ENCODE data around the gene VPS36. TPM values are rescaled to one million over a fixed set of nuclear protein-coding genes. Genes with fewer than 3 reads are reported as not detected.
"Not testable (repeated sequence)": the region's sequence is repeated elsewhere in the genome, so short reads cannot be mapped to it uniquely, and the experiment has no call there.

The VPS36 gene
- total RNA-seq, 3 donors from 2014 or later, result 29.2 to 34.0 (median 30.3) TPM

DNA sequence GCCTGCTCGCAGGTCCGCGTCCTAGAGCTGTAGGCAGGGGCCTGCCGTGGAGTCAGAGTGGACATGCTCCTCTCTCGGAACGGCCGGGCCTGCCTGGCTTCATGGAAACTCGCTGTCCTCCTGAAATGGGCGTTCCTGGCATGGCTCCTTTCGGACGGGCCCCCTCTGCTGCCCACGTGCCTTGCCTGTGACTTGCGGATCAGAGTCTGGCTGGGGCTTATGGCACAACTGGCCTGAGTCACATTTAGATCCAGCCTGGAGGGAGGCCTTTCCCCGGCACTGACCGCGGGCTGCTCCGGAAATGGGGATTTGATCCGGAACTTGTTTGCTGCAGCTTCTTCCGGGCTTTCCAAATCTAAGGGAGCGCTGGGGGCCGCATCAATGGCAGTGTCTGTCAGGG, 72.5 kb downstream of the VPS36 start:
- no peak for DNase-seq
- ATAC-seq, result no peak
- Mint-ChIP-seq H3K4me1 (ENCODE audit: low read depth) (no peaks in the 10 kb centered on the region), H3K4me3 (no peak overlapping the region), H3K9me3 (no peaks in the 10 kb centered on the region), H3K36me3 (ENCODE audit: insufficient read depth) (no peaks in the 10 kb centered on the region), H3K27me3 (ENCODE audit: low read depth) (no peaks in the 10 kb centered on the region)

DNA sequence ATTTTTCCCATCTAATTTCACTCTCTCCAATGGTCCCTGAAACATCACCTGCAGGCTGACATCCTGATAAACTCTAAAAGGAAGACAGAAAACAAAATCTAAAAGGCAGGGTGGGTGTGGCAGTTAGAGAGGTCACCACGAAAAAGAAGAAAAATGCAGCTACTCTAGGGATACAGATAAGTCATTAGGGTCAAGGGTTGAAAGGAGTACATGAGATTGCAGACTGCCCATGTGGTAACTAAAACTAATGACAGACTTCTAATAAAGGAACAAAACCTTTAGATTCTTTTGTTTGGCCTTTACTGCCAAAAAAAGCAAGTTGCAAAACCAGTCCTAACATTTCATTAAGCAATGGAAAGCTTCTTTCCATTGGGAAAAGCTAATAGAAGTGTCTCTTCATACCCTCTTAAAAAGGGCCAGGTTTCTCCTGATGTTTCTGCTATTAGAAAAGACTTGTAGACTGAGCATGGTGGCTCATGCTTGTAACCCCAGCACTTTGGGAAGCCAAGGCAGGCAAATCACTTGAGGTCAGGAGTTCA, 75.5 kb downstream of the VPS36 start:
- Mint-ChIP-seq H3K36me3 (ENCODE audit: insufficient read depth) (no peaks in the 10 kb centered on the region), H3K4me1 (ENCODE audit: low read depth) (no peaks in the 10 kb centered on the region), H3K27me3 (ENCODE audit: low read depth) (no peaks in the 10 kb centered on the region), H3K4me3 (no peak overlapping the region), H3K9me3 (no peaks in the 10 kb centered on the region)
- no peak for ATAC-seq
- DNase-seq, result no peak

DNA sequence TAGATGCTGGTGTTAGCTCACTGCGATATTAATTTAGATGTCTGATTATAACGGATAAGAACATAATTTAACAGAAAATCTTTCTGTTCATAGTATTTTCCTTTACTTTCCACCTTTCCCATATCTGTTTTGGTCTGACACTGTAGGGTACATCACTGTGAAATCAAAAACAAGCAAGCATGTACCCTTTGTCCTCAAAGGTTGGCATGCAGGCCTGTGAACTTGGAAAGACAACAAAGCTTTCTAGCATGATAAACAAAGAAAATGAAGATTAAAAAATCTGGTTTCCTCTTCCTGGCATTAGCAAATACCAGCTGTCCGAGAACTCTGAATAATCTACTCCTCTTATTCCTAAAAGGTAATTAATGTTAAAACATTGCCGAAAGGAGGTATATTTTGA, 76.0 kb downstream of the VPS36 start:
- no peaks in the 10 kb centered on the region for H3K27me3 Mint-ChIP-seq (ENCODE audit: low read depth)
- ATAC-seq (no peak), DNase-seq (no peak)
- H3K4me1 Mint-ChIP-seq (ENCODE audit: low read depth), result no peaks in the 10 kb centered on the region
- no peaks in the 10 kb centered on the region for H3K36me3 Mint-ChIP-seq (ENCODE audit: insufficient read depth)
- no peak overlapping the region for H3K4me3 Mint-ChIP-seq
- no peaks in the 10 kb centered on the region for H3K9me3 Mint-ChIP-seq

DNA sequence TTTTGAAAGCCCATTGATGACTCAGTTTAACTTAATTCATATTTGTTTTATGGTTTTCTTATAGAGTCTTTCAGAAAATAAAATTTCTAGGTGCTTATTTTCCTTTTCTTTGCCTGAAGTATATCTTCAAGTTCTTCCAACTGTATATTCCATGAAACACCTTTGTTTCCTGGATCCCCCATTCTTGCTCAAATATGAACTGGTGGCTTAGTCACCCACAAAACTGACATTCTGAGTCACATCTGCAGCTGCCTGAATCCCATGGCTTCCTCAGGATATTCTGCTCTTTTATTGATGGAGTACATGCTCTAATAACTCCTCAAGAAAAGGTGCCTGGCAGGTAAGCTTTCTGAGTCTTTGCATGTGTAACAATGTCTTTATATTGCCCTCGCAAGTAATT, 77.2 kb downstream of the VPS36 start:
- not testable (repeated sequence) for H3K9me3 Mint-ChIP-seq; H3K27me3 Mint-ChIP-seq (ENCODE audit: low read depth); H3K36me3 Mint-ChIP-seq (ENCODE audit: insufficient read depth); ATAC-seq; DNase-seq; H3K4me1 Mint-ChIP-seq (ENCODE audit: low read depth); H3K4me3 Mint-ChIP-seq

DNA sequence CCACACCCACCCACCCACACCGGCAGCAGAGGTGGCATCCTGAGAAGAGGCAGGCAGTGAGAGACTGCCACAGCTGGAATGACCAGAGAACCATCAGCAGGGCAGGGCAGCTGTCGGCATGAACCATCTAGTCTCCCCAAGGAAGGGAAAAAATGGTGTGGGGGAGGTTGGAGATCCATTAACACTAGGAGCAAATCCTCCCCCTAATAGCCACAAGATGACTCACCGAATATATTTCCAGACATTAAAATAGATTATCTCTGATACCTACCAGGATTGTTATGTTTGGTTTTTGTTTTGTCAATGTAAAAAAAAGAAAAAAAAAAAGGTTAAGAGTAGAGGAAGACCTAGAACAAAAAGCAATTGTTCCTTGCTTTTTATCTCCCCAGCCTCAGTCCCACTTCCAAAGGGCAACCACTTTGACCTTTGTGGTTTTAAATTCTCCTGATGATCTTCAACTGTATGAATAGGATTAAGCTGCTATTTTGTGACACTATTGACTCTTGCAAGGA, 78.6 kb downstream of the VPS36 start:
- no peaks in the 10 kb centered on the region for H3K36me3 Mint-ChIP-seq (ENCODE audit: insufficient read depth)
- no peaks in the 10 kb centered on the region for H3K9me3 Mint-ChIP-seq
- no peak for ATAC-seq
- no peaks in the 10 kb centered on the region for H3K27me3 Mint-ChIP-seq (ENCODE audit: low read depth)
- no peak for DNase-seq
- no peaks in the 10 kb centered on the region for H3K4me1 Mint-ChIP-seq (ENCODE audit: low read depth)
- H3K4me3 Mint-ChIP-seq, result no peak overlapping the region

DNA sequence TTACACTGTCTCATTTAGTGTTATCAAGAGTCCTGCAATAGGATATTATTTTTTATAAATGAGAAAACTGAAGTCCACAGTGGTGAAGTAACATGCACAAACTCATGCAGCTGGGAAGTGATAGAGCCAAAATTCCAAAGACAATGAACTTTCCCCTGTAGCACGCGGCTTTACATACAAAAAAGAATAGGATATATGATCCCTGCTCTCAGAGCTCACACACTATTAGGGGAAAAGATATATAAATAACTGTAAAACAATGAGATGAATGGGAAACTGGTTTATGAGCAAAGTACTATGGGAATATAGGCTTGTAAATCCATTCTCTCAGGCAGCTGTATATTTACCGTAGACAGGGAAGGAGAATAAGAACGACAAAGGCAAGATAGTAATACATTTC, 84.1 kb downstream of the VPS36 start:
- no peak for DNase-seq
- H3K27me3 Mint-ChIP-seq (ENCODE audit: low read depth), result peaks cover 8% of the 10 kb centered on the region
- H3K9me3 Mint-ChIP-seq, result no peaks in the 10 kb centered on the region
- no peak for ATAC-seq
- no peak overlapping the region for H3K4me3 Mint-ChIP-seq
- no peaks in the 10 kb centered on the region for H3K36me3 Mint-ChIP-seq (ENCODE audit: insufficient read depth)
- H3K4me1 Mint-ChIP-seq (ENCODE audit: low read depth), result no peaks in the 10 kb centered on the region

Other genes with a start within 250 kb of the VPS36 start
- under 1 TPM; 0.11 to 0.25 (median 0.16) TPM for gene THSD1, start 44.5 kb downstream of the VPS36 start, total RNA-seq
- gene CKAP2, start 4.8 kb upstream of the VPS36 start, total RNA-seq, result 10 to 100 TPM; 10.1 to 11.2 (median 10.9) TPM
- 1 to 10 TPM; 7.5 to 9.7 (median 8.9) TPM for gene HNRNPA1L2, start 191.8 kb upstream of the VPS36 start, total RNA-seq
- 10 to 100 TPM; 59.8 to 73.2 (median 63.9) TPM for gene SUGT1, start 202.2 kb upstream of the VPS36 start, total RNA-seq

Measured in activated T-cell treated with anti-CD3 and anti-CD28 coated beads, Interleukin-2, amount 50 U/mL, for 4 hours (primary cell).